Right lung (tissue), 10 donors: ENCODE measurements around the gene UGT2B28. TPM values are rescaled to one million over a fixed set of nuclear protein-coding genes. Genes with fewer than 3 reads are reported as not detected.
"Not testable (repeated sequence)": the region's sequence is repeated elsewhere in the genome, so short reads cannot be mapped to it uniquely, and the experiment has no call there.

Experiments used
- DNase-seq, 2 donors: peaks; one replicate each; pipeline ENCODE4 v3.0.0-alpha.2; 2013
- long read RNA-seq, 8 donors: transcript quantifications; one replicate each; lab custom pipeline, GENCODE V29; 2026
- polyA plus RNA-seq, 5 donors: library from polyadenylated mRNA; unstranded; fragments of 120-200 nt; gene quantifications; one replicate each; pipeline versions ENCODE4 v1.2.1 to v1.2.3, GENCODE V29; 2013; ENCODE audit warnings: inconsistent platforms in 1 of 5, low replicate concordance in 1 of 5; ENCODE audit not compliant: insufficient read length in 5 of 5, insufficient read depth in 1 of 5

Gene UGT2B28
- under 1 TPM in 3 of 5 donors, not detected in 2; 0.31 to 0.67 (median 0.66) TPM for polyA plus RNA-seq
- long read RNA-seq, donor 1: 0 reads
- long read RNA-seq, donor 2: 0 reads
- long read RNA-seq, donor 3: 0 reads
- long read RNA-seq, donor 4: 0 reads
- long read RNA-seq, donor 5: 0 reads
- long read RNA-seq, donor 6: 0 reads
- long read RNA-seq, donor 7: 0 reads
- long read RNA-seq, donor 8: 0 reads

GRCh38 chr4:69280081-69280480, at the start of gene UGT2B28:
TSS of gene UGT2B28 (plus strand) at chr4:69280475. CDS start at chr4:69280501, 26 bp downstream.
- DNase-seq: not testable (repeated sequence)

DNA sequence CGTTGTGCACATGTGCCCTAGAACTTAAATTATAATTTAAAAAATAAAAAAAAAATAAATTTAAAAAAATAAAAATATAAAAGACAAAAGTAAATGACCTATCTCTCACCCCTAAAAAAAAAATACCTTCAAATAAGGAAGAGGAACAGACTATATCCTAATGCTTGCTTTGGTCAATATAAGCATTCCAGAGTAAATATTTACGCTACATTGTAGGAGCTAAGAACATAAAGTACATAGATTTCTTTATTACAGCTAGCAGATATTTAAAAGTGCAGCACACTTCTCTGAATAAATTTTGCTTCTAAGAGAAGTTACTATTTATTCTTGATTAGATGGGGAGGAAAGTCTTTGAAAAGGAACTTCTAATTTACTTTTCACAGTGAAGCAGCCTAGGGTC, 41.2 kb upstream of the UGT2B28 start:
- no peak for DNase-seq

GRCh38 chr4:69239557-69240168, 40.6 kb upstream of the UGT2B28 start:
- DNase-seq: no peak

- DNase-seq: not testable (repeated sequence)
These were observed 39.5 kb upstream of the UGT2B28 start for GRCh38 chr4:69240787-69241186.

GRCh38 chr4:69241746-69242145, 38.5 kb upstream of the UGT2B28 start:
- not testable (repeated sequence) for DNase-seq

DNA sequence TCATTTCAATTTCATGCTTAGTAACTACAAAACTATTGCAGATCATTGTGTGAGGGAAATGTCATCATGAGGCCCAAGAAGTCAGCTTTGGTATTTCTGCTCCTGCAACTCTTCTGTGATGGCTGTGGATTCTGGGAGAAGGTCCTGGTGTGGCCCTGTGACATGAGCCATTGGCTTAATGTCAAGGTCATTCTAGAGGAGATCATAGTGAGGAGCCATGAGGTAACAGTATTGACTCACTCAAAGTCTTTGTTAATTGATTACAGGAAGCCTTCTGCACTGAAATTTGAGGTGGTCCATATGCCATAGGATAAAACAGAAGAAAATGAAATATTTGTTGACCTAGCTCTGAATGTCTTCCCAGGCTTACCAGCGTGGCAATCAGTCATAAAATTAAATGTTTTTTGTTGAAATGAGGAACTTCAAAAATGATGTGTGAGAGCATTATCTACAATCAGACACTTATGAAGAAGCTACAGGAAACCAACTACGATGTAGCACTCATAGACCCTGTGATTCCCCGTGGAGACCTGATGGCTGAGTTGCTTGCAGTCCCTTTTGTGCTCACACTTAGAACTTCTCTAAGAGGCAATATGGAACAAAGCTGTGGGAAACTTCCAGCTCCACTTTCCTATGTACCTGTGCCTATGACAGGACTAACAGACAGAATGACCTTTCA, 37.6 kb upstream of the UGT2B28 start:
- not testable (repeated sequence) for DNase-seq

DNA sequence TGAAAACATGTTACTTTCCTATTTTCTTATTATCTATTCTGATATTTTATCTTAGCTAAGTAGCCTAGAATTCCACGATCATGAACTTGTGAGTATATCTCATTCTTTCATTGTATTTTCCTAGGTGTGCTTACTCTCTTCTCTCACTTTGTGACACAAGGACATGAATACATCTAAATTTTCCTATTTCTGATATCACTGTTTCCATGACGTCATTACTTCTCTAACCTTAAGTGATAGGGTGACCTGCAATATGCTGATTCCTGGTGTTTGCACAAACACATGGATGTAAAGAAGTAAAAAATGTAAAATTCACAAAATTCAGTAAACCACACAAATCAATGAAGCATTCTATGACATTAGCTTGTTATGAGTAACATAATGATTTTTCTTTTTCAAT, 29.4 kb upstream of the UGT2B28 start:
- not testable (repeated sequence) for DNase-seq

- DNase-seq: not testable (repeated sequence)
These were observed 27.0 kb upstream of the UGT2B28 start for GRCh38 chr4:69253147-69253772.

- not testable (repeated sequence) for DNase-seq
These were observed 11.7 kb upstream of the UGT2B28 start for GRCh38 chr4:69268612-69269011.

- DNase-seq: not testable (repeated sequence)
These were observed 16.1 kb downstream of the UGT2B28 start for GRCh38 chr4:69296356-69296755.

DNA sequence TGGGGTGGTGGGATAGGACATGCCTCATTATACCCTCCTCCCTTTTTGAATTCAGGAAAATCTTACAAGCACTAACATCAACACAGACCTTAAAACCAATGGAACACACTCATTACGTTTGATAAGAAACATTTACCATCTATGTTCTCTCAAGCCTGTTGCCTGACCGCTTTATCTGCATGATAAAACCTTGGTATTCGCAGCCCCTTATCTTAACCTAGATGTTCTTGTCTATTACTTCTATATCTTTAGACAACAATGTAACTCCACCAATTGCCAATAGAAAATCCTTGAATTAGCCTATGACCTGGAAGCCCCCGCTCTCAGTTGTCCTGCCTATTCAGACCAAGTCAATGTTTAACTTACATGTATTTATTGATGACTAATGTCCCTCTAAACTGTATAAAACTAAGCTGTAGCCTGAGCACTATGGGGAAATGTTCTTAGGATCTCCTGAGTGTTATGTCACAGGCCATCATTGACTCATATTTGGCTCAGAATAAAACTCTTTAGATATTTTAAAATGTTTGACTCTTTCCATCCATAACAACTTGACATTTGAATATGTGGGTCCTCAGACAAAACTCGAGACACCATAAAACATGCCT, 28.3 kb downstream of the UGT2B28 start:
- DNase-seq: not testable (repeated sequence)

- DNase-seq: not testable (repeated sequence)
These were observed 29.3 kb downstream of the UGT2B28 start for GRCh38 chr4:69309549-69310076.

DNA sequence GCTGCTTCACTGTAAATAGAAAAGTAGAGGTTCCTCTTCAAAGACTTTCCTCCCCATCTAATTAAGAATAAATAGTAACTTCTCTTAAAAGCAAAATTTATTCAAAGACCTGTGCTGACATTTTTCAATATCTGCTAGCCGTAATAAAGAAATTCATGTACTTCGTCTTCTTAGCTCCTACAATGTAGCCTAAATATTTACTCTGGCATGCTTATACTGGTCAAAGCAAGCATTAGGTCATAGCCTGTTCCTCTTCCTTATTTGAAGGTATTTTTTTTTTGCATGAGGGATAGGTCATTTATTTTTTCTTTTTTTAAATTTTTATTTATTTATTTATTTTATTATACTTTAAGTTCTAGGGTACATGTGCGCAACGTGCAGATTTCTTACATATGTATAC, 30.0 kb downstream of the UGT2B28 start:
- not testable (repeated sequence) for DNase-seq

GRCh38 chr4:69317669-69318298, 37.5 kb downstream of the UGT2B28 start:
- peak in 1 of 2 donors; percentile 15 for DNase-seq

DNA sequence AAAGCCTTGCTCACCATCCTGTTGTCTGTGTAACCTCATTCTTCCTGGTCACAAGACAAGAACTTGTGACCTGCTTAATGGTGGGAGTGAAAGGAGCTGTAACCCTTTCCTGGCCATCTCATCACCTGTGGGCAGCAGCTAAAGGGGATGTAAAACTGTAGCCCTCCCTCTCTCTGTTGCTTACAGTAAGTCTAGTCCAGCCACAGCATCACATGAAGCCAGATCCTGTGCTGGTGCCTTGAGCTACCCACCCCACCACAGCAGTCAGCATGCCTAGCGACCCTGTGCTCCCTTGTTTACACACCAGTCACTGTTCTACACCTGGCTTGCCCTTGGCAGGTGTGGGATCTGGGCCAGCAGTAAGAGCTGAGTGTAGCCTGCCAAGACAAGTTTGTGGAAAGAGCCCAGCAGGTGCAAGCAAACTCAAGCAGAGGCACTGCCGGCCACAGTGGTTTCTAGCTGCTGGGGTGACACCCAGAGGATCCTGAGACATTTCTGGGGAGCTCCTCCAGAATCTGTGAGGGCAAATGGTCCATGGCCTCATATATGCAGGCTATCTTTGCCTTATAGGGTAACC, 41.0 kb downstream of the UGT2B28 start:
- DNase-seq: no peak

DNA sequence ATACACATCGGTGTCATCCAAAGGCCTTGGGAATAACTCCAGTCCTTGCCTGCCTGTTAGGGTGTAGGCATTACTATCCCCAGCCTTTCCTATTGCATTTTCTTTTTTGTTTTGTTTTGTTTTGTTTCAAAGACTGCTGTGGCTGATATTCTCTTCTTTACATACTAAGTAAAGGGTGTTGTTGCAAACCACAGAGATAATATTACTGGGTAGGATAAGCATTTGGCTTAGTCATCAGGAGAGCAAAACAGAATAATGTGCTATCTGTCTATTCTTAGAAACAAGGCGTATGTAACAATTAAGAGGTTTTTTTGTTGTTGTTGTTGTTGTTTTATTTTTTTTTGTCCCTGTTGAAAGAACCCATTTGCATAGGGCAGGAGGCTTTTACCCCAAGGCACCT, 41.8 kb downstream of the UGT2B28 start:
- no peak for DNase-seq

- DNase-seq: no peak
These were observed 43.0 kb downstream of the UGT2B28 start for GRCh38 chr4:69323284-69323683.

GRCh38 chr4:69330345-69331047, 50.2 kb downstream of the UGT2B28 start:
- no peak for DNase-seq

GRCh38 chr4:69331304-69331703, 51.0 kb downstream of the UGT2B28 start:
- DNase-seq: not testable (repeated sequence)

DNA sequence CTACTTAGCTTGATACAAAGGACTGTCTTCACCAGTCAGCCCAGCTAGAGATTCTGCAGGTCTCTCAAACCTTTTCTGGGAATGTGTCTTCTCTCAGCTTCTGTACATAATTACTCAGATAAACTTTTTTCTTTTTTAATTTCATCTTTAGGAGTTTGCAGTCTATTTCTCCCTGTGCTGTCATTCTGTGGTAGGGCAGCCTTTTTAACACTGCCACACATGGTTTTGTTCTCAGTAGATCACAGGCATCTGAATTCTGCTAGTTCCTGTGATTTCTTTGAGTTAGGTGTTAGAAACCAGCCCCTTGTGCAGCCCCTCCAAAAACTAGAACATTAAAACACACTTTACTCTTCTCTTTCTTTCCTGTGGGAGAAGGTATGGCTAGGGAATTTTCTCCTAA, 55.2 kb downstream of the UGT2B28 start:
- not testable (repeated sequence) for DNase-seq
